Measurements from ENCODE around the gene CCDC88A.
"Not testable (repeated sequence)": the region's sequence is repeated elsewhere in the genome, so short reads cannot be mapped to it uniquely, and the experiment has no call there.

The CCDC88A gene

GRCh38 chr2:55282110-55282917 lies 137.3 kb downstream of the CCDC88A start:
- DNase-seq = peak; percentile 87

DNA sequence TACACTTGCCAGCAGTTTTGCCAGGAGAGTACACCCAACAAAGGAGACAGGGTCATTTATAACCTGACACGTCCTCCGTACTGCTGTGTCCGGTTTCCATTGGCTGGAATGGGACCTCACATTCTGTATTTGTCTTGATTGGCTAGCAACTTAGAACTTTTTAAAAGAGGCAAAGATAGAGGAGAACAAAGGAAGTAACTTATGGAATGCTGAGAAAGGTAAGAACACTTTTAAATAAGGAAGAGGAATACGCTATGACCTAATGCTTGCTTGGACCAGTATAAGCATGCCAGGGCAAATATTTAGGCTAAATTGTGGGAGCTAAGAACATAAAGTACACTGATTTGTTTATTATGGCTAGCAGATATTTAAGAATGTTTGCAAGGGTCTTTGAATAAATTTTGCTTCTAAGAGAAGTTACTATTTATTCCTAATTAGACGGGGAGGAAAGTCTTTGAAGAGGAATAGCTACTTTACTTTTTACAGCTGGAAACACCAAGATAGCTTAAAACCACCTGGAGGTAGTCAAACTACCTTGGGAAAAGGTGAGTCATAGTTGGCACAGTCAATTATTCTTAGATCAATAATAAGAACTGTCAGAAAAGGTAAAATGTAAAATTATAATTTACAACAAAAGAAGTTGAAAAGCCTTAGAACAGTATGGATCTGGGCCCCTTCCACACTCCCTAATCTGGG lies 138.7 kb downstream of the CCDC88A start:
- not testable (repeated sequence) for DNase-seq

DNA sequence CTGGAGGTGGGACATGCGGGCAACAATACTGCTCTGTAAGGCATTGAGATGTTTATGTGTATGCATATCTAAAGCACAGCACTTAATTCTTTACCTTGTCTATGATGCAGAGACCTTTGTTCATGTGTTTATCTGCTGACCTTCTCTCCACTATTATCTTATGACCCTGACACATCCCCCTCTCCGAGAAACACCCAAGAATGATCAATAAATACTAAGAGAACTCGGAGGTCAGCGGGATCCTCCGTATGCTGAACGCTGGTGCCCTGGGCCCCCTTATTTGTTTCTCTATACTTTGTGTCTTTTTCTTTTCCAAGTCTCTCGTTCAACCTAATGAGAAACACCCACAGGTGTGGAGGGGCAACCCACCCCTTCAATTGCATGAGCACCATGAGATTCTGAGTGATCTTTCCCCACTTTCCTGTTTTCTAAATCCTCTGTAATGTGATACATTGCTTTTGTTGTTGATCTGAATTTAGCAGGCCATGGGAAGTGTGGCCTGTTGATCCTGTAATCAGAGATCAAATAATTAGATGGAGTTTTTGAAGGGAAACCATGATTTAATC lies 139.7 kb downstream of the CCDC88A start:
- not testable (repeated sequence) for DNase-seq

- not testable (repeated sequence) for DNase-seq
These were observed 140.3 kb downstream of the CCDC88A start for GRCh38 chr2:55279214-55279835.

- no peak for DNase-seq
These were observed 142.3 kb downstream of the CCDC88A start for GRCh38 chr2:55277310-55277709.

DNA sequence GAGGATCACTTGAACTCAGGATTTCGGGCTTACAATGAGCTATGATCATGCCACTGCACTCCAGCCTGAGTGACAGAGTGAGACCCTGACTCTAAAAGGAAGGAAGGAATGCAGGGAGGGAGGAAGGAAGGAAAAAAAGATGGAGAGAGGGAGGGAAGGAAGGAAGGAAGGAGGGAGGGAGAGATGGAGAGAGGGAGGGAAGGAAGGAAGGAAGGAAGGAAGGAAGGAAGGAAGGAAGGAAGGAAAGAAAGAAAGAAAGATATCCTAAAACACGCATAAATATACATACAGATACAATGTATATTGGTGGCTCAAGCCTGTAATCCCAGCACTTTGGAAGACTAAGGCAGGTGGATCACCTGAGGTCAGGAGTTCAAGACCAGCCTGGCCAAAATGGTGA lies 145.3 kb downstream of the CCDC88A start:
- DNase-seq = not testable (repeated sequence)

GRCh38 chr2:55269645-55269990 lies 150.0 kb downstream of the CCDC88A start:
- no peak for DNase-seq

DNA sequence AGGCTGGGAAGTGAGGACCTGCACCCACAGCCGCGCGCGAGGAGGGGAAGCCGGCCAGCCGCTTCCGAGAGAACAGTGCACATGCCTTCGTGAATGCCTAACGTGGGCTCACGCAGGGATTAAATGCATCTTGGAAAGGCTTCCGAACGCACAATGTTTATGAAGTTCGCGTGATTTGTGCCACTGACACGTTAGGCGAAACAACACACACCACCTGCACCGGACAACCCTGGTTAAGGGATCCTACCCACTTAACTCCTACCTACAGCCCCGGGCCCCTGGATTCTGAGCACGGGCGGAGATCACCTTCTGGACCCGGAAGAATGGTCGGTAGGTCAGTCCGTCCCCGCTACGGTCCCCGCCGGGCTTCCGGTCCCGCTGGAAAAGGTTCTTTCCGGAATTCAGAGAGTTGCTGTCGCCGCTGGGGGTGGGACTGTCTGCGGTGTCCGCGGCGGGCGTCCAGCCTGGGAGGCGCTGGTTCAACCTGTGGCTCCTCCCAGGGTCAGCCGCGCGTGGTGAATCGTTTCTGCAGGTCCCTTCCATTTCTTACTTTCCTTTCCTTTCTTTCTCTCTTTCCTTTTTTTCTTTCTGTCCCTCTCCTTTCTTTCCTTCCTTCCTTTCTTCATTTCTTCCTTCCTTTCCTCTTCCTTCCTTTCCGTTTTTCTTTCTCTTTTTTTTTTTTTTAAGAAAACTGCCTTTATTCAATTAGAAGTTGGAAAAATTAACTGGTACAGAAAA lies 150.6 kb downstream of the CCDC88A start, which contains the start of gene MTIF2:
Gene MTIF2 (minus strand): TSS at position 325 of the 738 bp plus-strand sequence. CDS start 5,373 bp downstream, outside the sequence.
- DNase-seq = peak; percentile 85

GRCh38 chr2:55268288-55268906 lies 151.3 kb downstream of the CCDC88A start:
- DNase-seq = no peak

DNA sequence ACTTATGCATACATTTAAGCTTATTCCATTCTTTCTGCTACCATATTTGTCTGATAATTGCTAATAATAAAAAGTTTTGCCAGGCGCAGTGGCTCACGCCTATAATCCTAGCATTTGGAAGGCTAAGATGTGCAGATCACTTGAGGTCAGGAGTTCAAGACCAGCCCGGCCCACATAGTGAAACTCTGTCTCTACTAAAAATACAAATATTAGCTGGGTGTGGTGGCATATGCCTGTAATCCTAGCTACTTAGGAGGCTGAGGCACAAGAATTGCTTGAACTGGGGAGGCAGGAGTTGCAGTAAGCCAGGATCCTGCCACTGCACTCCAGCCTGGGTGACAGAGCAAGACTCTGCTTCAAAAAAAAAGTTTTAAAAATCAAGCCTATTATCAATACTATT lies 160.1 kb downstream of the CCDC88A start:
- not testable (repeated sequence) for DNase-seq

DNA sequence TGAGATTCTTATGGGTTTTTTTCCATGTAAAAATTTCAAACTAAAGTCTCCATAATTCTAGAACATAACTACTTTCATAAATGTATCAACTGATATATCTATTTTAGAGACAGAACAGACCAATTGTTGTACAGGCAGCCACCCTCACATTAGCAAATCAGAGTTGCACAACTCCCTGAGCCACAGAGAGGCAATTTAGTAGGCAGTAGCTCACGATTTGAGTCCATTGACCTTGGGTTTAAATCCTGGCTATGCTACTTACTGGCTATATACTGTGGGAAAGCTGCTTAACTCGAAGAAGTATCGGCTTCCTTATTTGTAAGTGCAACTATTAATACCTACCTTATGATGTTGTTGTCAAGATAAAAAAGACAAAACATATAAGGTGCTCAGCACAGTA lies 166.8 kb downstream of the CCDC88A start:
- no peak for DNase-seq

DNA sequence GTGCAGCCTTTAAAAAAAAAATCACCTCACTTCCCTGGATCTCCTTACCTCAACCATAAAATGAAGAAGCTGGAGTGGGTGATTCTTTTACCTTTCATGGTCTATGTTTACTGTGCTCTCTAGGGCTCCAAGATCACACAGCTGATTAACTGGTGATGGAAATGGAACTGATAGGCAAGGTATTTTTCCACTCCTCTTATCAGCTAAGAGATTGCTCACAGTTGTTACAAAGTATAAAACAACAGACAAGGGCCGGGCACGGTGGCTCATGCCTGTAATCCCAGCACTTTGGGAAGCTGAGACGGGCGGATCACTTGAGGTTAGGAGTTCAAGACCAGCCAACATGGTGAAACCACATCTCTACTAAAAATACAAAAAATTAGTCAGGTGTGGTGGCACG lies 172.6 kb downstream of the CCDC88A start:
- no peak for DNase-seq

DNA sequence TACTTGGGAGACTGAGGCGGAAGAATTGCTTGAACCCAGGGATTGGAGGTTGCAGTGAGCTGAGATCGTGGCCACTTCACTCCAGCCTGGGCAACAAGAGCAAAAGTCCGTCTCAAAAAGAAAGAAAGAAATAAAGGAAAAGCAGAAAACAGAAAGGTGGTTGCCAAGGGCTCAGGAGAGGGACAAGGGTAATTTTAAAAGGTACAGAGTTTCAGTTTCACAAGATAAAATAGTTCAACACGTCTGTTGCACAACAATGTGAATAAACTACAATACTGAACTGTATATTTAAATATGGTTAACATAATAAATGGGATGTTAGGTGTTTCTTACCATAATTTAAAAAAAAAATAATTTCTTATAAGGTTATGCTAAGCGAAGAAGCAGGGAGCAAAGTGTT lies 174.2 kb downstream of the CCDC88A start:
- DNase-seq = no peak

- no peak for DNase-seq
These were observed 177.0 kb downstream of the CCDC88A start for GRCh38 chr2:55242617-55243016.

GRCh38 chr2:55241582-55241981 lies 178.1 kb downstream of the CCDC88A start:
- DNase-seq = not testable (repeated sequence)

DNA sequence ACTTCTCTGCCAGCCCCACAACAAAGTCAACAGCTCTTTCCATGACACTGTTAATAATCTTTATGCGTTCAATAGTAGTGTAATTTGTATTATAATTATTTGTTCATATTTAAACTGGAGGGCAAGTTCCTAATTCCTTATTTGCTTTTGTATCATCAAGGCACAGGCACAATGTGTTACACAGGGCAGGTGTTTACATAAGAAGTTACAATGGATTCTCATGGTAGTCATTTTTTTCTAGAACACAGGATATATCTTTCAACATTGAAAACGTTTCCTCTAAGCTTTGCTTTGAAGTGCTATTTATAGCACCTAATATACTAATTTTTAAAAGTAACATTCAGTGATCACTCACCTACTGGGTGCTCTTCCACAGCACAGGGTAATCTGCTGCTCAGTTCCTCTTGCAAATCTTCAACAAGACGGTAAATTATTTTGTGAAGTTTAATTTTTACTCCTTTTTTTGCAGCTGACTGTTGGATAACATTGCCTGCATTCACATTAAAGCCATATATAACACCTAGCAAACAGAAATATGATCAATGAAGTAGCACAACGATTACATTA lies 179.9 kb downstream of the CCDC88A start:
- no peak for DNase-seq

All from activated CD4-positive, CD25-positive, alpha-beta regulatory T cell treated with anti-CD3 and anti-CD28 coated beads, Interleukin-2, amount 50 U/mL, for 72 hours (primary cell).